SJCRH30 (cell line): ENCODE measurements around the gene MRPS9. TPM values are rescaled to one million over a fixed set of nuclear protein-coding genes. Genes with fewer than 3 reads are reported as not detected.

ENCODE experiments used
- DNase-seq, 2 experiments: peaks; one replicate each; pipeline ENCODE4 v3.0.0-alpha.2; 2015 to 2020
- H3K27ac ChIP-seq: fragments of 250-450 bp; sonication (Bioruptor Pico); 2 replicates; pipeline ENCODE4 v1.5.1; 2020; ENCODE audit warnings: mild to moderate bottlenecking, moderate library complexity
- H3K27me3 ChIP-seq: fragments of 250-450 bp; sonication (Bioruptor Pico); 2 replicates; pipeline ENCODE4 v1.5.1; 2020; ENCODE audit warnings: mild to moderate bottlenecking, moderate library complexity
- H3K36me3 ChIP-seq: fragments of 250-450 bp; sonication (Bioruptor Pico); 2 replicates; pipeline ENCODE4 v1.5.1; 2020; ENCODE audit warnings: mild to moderate bottlenecking, moderate library complexity
- H3K4me1 ChIP-seq: fragments of 250-450 bp; sonication (Bioruptor Pico); 2 replicates; pipeline ENCODE4 v1.5.1; 2020; ENCODE audit warnings: mild to moderate bottlenecking, moderate library complexity
- H3K4me3 ChIP-seq: fragments of 250-450 bp; sonication (Bioruptor Pico); 2 replicates; pipeline ENCODE4 v1.5.1; 2020; ENCODE audit warnings: mild to moderate bottlenecking, moderate library complexity
- H3K9me3 ChIP-seq: fragments of 250-450 bp; sonication (Bioruptor Pico); replicated peaks from 2 replicates; pipeline ENCODE4 v1.5.1; 2020; ENCODE audit warnings: mild to moderate bottlenecking, moderate library complexity
- total RNA-seq: library from RNA; depleted of rRNA; stranded (reverse); fragments of >200 nt; shearing (Covaris generic); gene quantifications from 2 replicates; pipeline ENCODE4 v1.2.3, GENCODE V29; 2014

Gene MRPS9
- total RNA-seq, 1 experiment from 2014 or later, result 54.5 TPM

- H3K4me1 ChIP-seq, result peaks cover 29% of the 10 kb centered on the region
- H3K27ac ChIP-seq, result no peak overlapping the region
- H3K4me3 ChIP-seq, result no peak overlapping the region
- H3K36me3 ChIP-seq, result peaks cover 11% of the 10 kb centered on the region
- no peak for DNase-seq
- H3K27me3 ChIP-seq, result no peaks in the 10 kb centered on the region
- H3K9me3 ChIP-seq, result no peaks in the 10 kb centered on the region
These were observed 61.3 kb downstream of the MRPS9 start for GRCh38 chr2:105099153-105099552.

GRCh38 chr2:105100046-105100840 is 62.4 kb downstream of the MRPS9 start:
- H3K27ac ChIP-seq, result no peak overlapping the region
- H3K9me3 ChIP-seq, result no peaks in the 10 kb centered on the region
- no peak overlapping the region for H3K4me3 ChIP-seq
- peaks cover 11% of the 10 kb centered on the region for H3K36me3 ChIP-seq
- peaks cover 30% of the 10 kb centered on the region for H3K4me1 ChIP-seq
- no peak for DNase-seq
- no peaks in the 10 kb centered on the region for H3K27me3 ChIP-seq

- H3K4me3 ChIP-seq, result no peak overlapping the region
- no peaks in the 10 kb centered on the region for H3K9me3 ChIP-seq
- DNase-seq, result no peak
- H3K36me3 ChIP-seq, result peaks cover 7% of the 10 kb centered on the region
- H3K27ac ChIP-seq, result peak overlapping the region; percentile 95
- H3K4me1 ChIP-seq, result peaks cover 35% of the 10 kb centered on the region
- H3K27me3 ChIP-seq, result no peaks in the 10 kb centered on the region
These were observed 64.1 kb downstream of the MRPS9 start for GRCh38 chr2:105102001-105102400.

- H3K9me3 ChIP-seq, result no peaks in the 10 kb centered on the region
- H3K4me3 ChIP-seq, result peak overlapping the region; percentile 27
- peaks cover 6% of the 10 kb centered on the region for H3K36me3 ChIP-seq
- no peaks in the 10 kb centered on the region for H3K27me3 ChIP-seq
- peak overlapping the region; percentile 95 for H3K27ac ChIP-seq
- peaks cover 35% of the 10 kb centered on the region for H3K4me1 ChIP-seq
- DNase-seq, result peak; percentile 91
These were observed 65.1 kb downstream of the MRPS9 start for GRCh38 chr2:105102963-105103421.

- no peaks in the 10 kb centered on the region for H3K9me3 ChIP-seq
- peaks cover 35% of the 10 kb centered on the region for H3K4me1 ChIP-seq
- H3K27me3 ChIP-seq, result no peaks in the 10 kb centered on the region
- peak overlapping the region; percentile 27 for H3K4me3 ChIP-seq
- H3K36me3 ChIP-seq, result peaks cover 6% of the 10 kb centered on the region
- peak; percentile 77 to 88 for DNase-seq
- peak overlapping the region; percentile 95 for H3K27ac ChIP-seq
These were observed 65.6 kb downstream of the MRPS9 start for GRCh38 chr2:105103481-105103880.

GRCh38 chr2:105104208-105104731 is 66.4 kb downstream of the MRPS9 start:
- Histone ChIP-seq H3K4me3 (no peak overlapping the region), H3K36me3 (peaks cover 6% of the 10 kb centered on the region), H3K4me1 (peaks cover 35% of the 10 kb centered on the region), H3K9me3 (no peaks in the 10 kb centered on the region), H3K27ac (peak overlapping the region; percentile 95), H3K27me3 (no peaks in the 10 kb centered on the region)
- peak; percentile 20 to 37 for DNase-seq

DNA sequence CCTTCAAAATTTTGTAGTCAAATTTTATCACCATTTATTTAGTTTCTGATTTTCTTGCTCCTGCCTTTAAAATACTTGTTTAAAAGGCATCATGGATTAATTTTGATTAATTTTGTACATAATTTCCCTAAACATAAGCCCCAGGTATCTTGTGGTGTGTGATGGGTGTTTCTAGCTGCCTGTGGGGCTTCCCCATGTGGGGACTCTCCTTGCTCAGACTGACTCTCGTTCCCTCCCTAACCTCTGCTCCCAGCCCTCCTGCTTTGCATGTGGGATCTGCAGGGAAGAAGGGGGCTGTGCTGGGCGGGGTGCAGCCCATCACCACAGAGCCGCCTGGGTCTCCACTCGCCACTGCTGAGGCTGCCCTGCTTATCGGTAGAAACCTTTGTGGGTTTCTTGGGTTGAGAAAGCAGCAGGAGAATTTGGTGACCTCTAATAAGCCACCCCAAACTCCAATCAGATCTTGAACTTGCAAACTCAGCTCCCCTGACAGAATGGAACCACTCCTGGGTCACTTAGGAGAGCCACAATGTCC is 72.5 kb downstream of the MRPS9 start:
- Histone ChIP-seq H3K4me1 (peaks cover 3% of the 10 kb centered on the region), H3K27ac (no peak overlapping the region), H3K4me3 (no peak overlapping the region), H3K36me3 (no peaks in the 10 kb centered on the region), H3K9me3 (no peaks in the 10 kb centered on the region), H3K27me3 (no peaks in the 10 kb centered on the region)
- no peak for DNase-seq

DNA sequence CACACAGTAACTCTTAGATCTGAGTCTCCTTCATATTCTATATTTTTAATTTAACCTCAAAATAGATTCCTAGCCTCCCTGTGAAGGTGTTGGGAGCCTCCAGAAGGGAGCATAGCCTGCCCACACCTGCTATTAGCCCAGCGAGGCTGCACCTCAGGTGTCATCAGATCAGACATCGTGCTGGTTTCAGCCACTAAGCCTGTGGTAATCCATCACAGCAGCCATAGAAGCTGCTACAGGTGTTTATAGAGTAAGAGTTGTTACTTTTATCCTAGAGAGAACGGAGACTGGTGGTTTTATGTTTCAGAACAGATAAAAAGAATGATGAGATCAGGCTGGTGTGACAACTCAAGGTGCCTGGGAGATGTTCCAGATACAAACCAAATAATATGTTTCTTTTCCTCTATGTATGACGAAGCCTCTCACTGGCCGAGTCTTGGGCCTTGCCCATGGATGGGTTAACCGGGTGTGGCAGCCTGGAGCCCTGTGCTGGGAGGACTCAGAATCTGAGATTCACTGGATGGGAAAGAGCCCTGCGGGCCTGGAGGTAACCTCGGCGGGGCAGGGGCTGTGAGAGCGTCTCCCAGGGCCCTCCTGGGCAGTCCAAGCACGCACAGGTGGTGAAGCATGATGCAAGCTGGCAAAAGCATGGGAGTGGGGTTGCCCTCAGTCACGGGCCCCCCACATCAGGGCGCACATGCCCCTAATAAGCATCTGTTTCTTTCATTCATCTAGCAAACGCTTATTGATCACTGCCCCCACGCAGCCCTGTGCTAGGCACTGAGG is 73.7 kb downstream of the MRPS9 start:
- DNase-seq, result no peak
- H3K4me1 ChIP-seq, result no peaks in the 10 kb centered on the region
- H3K27me3 ChIP-seq, result no peaks in the 10 kb centered on the region
- H3K36me3 ChIP-seq, result no peaks in the 10 kb centered on the region
- no peak overlapping the region for H3K27ac ChIP-seq
- no peak overlapping the region for H3K4me3 ChIP-seq
- H3K9me3 ChIP-seq, result no peaks in the 10 kb centered on the region

GRCh38 chr2:105112345-105112744 is 74.5 kb downstream of the MRPS9 start:
- Histone ChIP-seq H3K9me3 (no peaks in the 10 kb centered on the region), H3K36me3 (no peaks in the 10 kb centered on the region), H3K27ac (no peak overlapping the region), H3K4me1 (no peaks in the 10 kb centered on the region), H3K4me3 (no peak overlapping the region), H3K27me3 (no peaks in the 10 kb centered on the region)
- DNase-seq, result no peak

DNA sequence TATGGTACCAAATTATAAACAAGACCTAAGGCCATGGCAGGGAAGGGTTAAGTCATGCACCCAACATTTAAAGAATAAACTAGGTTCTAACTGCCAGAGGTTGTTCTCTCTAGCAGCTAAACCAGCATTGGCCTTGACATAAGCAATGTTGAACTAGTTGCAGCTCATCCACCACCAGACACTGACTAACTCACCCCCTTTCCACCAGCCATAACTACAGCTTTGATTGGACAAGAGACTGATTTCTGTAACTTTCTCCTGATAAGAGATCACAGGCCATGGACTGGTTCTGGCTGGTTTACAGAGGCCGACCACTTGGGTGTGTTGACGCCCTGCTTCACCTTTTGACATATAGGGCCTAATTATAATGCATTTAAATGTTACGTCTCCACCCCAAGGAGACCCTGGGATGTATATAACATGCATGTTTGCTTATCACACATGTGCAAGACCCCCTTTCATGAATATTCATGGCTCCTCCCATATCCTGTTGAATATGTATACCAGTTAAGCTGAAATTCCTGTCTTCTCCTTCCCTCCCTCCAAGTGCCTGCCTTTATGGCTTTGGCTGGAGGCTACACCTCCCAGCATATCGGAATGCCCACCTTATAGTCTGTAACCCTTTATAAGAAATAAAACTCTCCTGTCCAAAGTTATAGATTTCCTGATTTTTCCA is 75.9 kb downstream of the MRPS9 start:
- Histone ChIP-seq H3K4me3 (no peak overlapping the region), H3K36me3 (no peaks in the 10 kb centered on the region), H3K27me3 (no peaks in the 10 kb centered on the region), H3K9me3 (no peaks in the 10 kb centered on the region), H3K4me1 (no peaks in the 10 kb centered on the region), H3K27ac (no peak overlapping the region)
- DNase-seq, result no peak

- no peak overlapping the region for H3K27ac ChIP-seq
- no peaks in the 10 kb centered on the region for H3K27me3 ChIP-seq
- peak in 1 of 2 experiments; percentile 69 for DNase-seq
- H3K36me3 ChIP-seq, result no peaks in the 10 kb centered on the region
- H3K4me3 ChIP-seq, result no peak overlapping the region
- H3K9me3 ChIP-seq, result no peaks in the 10 kb centered on the region
- H3K4me1 ChIP-seq, result no peaks in the 10 kb centered on the region
These were observed 76.7 kb downstream of the MRPS9 start for GRCh38 chr2:105114551-105114950.

GRCh38 chr2:105116348-105116747 is 78.5 kb downstream of the MRPS9 start:
- no peak for DNase-seq
- Histone ChIP-seq H3K9me3 (no peaks in the 10 kb centered on the region), H3K4me3 (no peak overlapping the region), H3K4me1 (no peaks in the 10 kb centered on the region), H3K27me3 (no peaks in the 10 kb centered on the region), H3K36me3 (no peaks in the 10 kb centered on the region), H3K27ac (no peak overlapping the region)

DNA sequence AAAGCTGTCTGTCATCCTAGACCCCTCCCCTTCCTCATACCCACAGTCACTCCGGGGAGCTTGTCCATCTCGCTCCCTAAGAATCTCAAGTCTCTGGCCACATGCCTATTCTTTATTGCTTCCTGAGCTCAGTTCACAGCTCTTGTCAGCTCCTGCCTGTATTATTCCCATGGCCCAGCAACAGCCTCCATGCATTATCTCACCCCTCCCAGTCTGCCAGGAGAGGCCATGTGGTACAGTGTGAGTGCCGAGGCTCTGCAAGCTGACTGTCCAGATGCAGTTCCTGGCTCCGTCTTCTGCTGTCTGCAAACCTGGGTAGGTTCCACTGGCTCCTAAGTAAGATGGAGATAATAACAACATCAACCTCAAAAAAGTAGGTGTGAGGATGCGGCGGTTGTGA is 79.7 kb downstream of the MRPS9 start:
- no peak overlapping the region for H3K4me3 ChIP-seq
- H3K27me3 ChIP-seq, result no peaks in the 10 kb centered on the region
- H3K36me3 ChIP-seq, result no peaks in the 10 kb centered on the region
- no peaks in the 10 kb centered on the region for H3K4me1 ChIP-seq
- no peaks in the 10 kb centered on the region for H3K9me3 ChIP-seq
- no peak overlapping the region for H3K27ac ChIP-seq
- DNase-seq, result no peak

- no peak for DNase-seq
- H3K27me3 ChIP-seq, result no peaks in the 10 kb centered on the region
- H3K9me3 ChIP-seq, result no peaks in the 10 kb centered on the region
- no peaks in the 10 kb centered on the region for H3K4me1 ChIP-seq
- H3K4me3 ChIP-seq, result no peak overlapping the region
- H3K27ac ChIP-seq, result no peak overlapping the region
- no peaks in the 10 kb centered on the region for H3K36me3 ChIP-seq
These were observed 81.1 kb downstream of the MRPS9 start for GRCh38 chr2:105118960-105119359.
